ENCODE data around the gene CYB5D1. TPM values are rescaled to one million over a fixed set of nuclear protein-coding genes. Genes with fewer than 3 reads are reported as not detected.

Gene CYB5D1
- total and polyA plus RNA-seq, 7 experiments from 2014 or later = 7.5 to 14.2 (median 9.0) TPM

GRCh38 chr17:7875804-7876370, 18.1 kb downstream of the CYB5D1 start:
- Mint-ChIP-seq H3K36me3 (peaks cover 10 to 35% (median 23%) of the 10 kb centered on the region in 5 donors), H3K9me3 (no peaks in the 10 kb centered on the region), H3K27ac (peak overlapping the region in 3 of 9 donors; percentile 3 to 40 (median 9)), H3K4me3 (no peak overlapping the region), H3K4me1 (peaks cover 4 to 46% (median 35%) of the 10 kb centered on the region in 7 donors), H3K27me3 (no peaks in the 10 kb centered on the region)
- H3K4me3 ChIP-seq (ENCODE audit: low read length) = no peak overlapping the region
- peaks cover 0 to 10% (median 4%) of the 10 kb centered on the region in 3 experiments for H3K36me3 ChIP-seq (ENCODE audit: control insufficient read depth in 2 of 3, insufficient read depth in 3 of 3, low read length in 3 of 3)
- ChIA-PET CTCF (interaction anchor here (1.3 kb wide), 1 partner anchor 114 kb away, joined by 4 read pairs; no protein-coding TSS in a partner anchor), POLR2A (interaction anchor here (0.6 to 1.5 kb wide), 4 partner anchors 9 to 375 kb away, joined by 3 to 10 read pairs (median 6); no protein-coding TSS in a partner anchor)
- H3K27ac ChIP-seq (ENCODE audit: low read depth, low read length) = no peak overlapping the region
- no peaks in the 10 kb centered on the region for H3K27me3 ChIP-seq (ENCODE audit: control insufficient read depth in 2 of 2, insufficient read depth in 2 of 2, low read length in 2 of 2)
- H3K9me3 ChIP-seq (ENCODE audit: control insufficient read depth in 2 of 3, low read length in 3 of 3) = no peaks in the 10 kb centered on the region
- peaks cover 0 to 5% of the 10 kb centered on the region in 2 donors for H3K4me1 ChIP-seq (ENCODE audit: control insufficient read depth in 2 of 2, insufficient read depth in 2 of 2, low read length in 2 of 2)
- ATAC-seq (peak; percentile 42), DNase-seq (no peak)
- intact Hi-C loops (cut with micrococcal nuclease) = no loop called here

GRCh38 chr17:7878234-7878633, 20.4 kb downstream of the CYB5D1 start:
- ChIA-PET POLR2A (interaction anchor here (0.7 kb wide), 1 partner anchor 28 kb away, joined by 8 read pairs; no protein-coding TSS in a partner anchor), CTCF (interaction anchor here (0.7 to 1.4 kb wide), 4 partner anchors 14 to 112 kb away, joined by 3 to 5 read pairs (median 4); partner anchors contain the start of gene NAA38)
- Mint-ChIP-seq H3K36me3 (peaks cover 9 to 18% (median 16%) of the 10 kb centered on the region in 5 donors), H3K27me3 (no peaks in the 10 kb centered on the region), H3K4me1 (peaks cover 4 to 31% (median 23%) of the 10 kb centered on the region in 7 donors), H3K9me3 (no peaks in the 10 kb centered on the region), H3K27ac (no peak overlapping the region), H3K4me3 (no peak overlapping the region)
- Histone ChIP-seq H3K4me1 (ENCODE audit: control insufficient read depth in 2 of 2, insufficient read depth in 2 of 2, low read length in 2 of 2) (peaks cover 0 to 27% of the 10 kb centered on the region in 2 donors), H3K27ac (ENCODE audit: low read depth, low read length) (no peak overlapping the region), H3K27me3 (ENCODE audit: control insufficient read depth in 2 of 2, insufficient read depth in 2 of 2, low read length in 2 of 2) (no peaks in the 10 kb centered on the region), H3K36me3 (ENCODE audit: control insufficient read depth in 2 of 3, insufficient read depth in 3 of 3, low read length in 3 of 3) (peaks cover 0 to 10% (median 4%) of the 10 kb centered on the region in 3 experiments), H3K4me3 (ENCODE audit: low read length) (no peak overlapping the region), H3K9me3 (ENCODE audit: control insufficient read depth in 2 of 3, low read length in 3 of 3) (no peaks in the 10 kb centered on the region)
- DNase-seq (no peak), ATAC-seq (no peak)
- intact Hi-C loops (cut with micrococcal nuclease) = no loop called here

GRCh38 chr17:7880076-7880868, 22.5 kb downstream of the CYB5D1 start:
- intact Hi-C loops (cut with micrococcal nuclease) = loop anchor here in 1 of 2 donors (10.0 kb wide), 1 partner anchor 345 kb away; no protein-coding TSS in a partner anchor
- Mint-ChIP-seq H3K36me3 (peaks cover 0 to 10% (median 6%) of the 10 kb centered on the region in 5 donors), H3K4me1 (peaks cover 2 to 19% (median 13%) of the 10 kb centered on the region in 7 donors), H3K27ac (no peak overlapping the region), H3K9me3 (no peaks in the 10 kb centered on the region), H3K4me3 (no peak overlapping the region), H3K27me3 (no peaks in the 10 kb centered on the region)
- POLR2A ChIA-PET = interaction anchor here (0.5 to 1.2 kb wide), 3 partner anchors 9 to 13 kb away, joined by 3 read pairs; no protein-coding TSS in a partner anchor
- Histone ChIP-seq H3K4me3 (ENCODE audit: low read length) (no peak overlapping the region), H3K36me3 (ENCODE audit: control insufficient read depth in 2 of 3, insufficient read depth in 3 of 3, low read length in 3 of 3) (peaks cover 0 to 5% (median 4%) of the 10 kb centered on the region in 3 experiments), H3K4me1 (ENCODE audit: control insufficient read depth in 2 of 2, insufficient read depth in 2 of 2, low read length in 2 of 2) (peaks cover 7 to 35% of the 10 kb centered on the region in 2 donors), H3K9me3 (ENCODE audit: control insufficient read depth in 2 of 3, low read length in 3 of 3) (no peaks in the 10 kb centered on the region), H3K27me3 (ENCODE audit: control insufficient read depth in 2 of 2, insufficient read depth in 2 of 2, low read length in 2 of 2) (no peaks in the 10 kb centered on the region), H3K27ac (ENCODE audit: low read depth, low read length) (peak overlapping the region; percentile 60)
- no peak for ATAC-seq
- CTCF ChIA-PET = interaction anchor here (1.0 kb wide), 1 partner anchor 110 kb away, joined by 3 read pairs; no protein-coding TSS in a partner anchor
- no peak for DNase-seq

- H3K4me3 ChIP-seq (ENCODE audit: low read length) = no peak overlapping the region
- H3K27ac ChIP-seq (ENCODE audit: low read depth, low read length) = peak overlapping the region; percentile 60
Measured at GRCh38 chr17:7881276-7882054, 23.7 kb downstream of the CYB5D1 start.

GRCh38 chr17:7882068-7882467, 24.3 kb downstream of the CYB5D1 start:
- Mint-ChIP-seq H3K27ac (no peak overlapping the region), H3K9me3 (peaks cover 0 to 6% (median 0%) of the 10 kb centered on the region in 11 donors), H3K4me1 (peaks cover 0 to 7% (median 4%) of the 10 kb centered on the region in 7 donors), H3K27me3 (no peaks in the 10 kb centered on the region), H3K36me3 (peaks cover 0 to 6% (median 2%) of the 10 kb centered on the region in 5 donors), H3K4me3 (no peak overlapping the region)
- DNase-seq = no peak
- CTCF ChIA-PET = interaction anchor here (0.9 to 1.3 kb wide), 3 partner anchors 19 to 299 kb away, joined by 3 to 12 read pairs (median 4); partner anchors contain the start of gene MPDU1
- Histone ChIP-seq H3K36me3 (ENCODE audit: control insufficient read depth in 2 of 3, insufficient read depth in 3 of 3, low read length in 3 of 3) (peaks cover 0 to 8% (median 4%) of the 10 kb centered on the region in 3 experiments), H3K4me3 (ENCODE audit: low read length) (no peak overlapping the region), H3K9me3 (ENCODE audit: control insufficient read depth in 2 of 3, low read length in 3 of 3) (no peaks in the 10 kb centered on the region), H3K27me3 (ENCODE audit: control insufficient read depth in 2 of 2, insufficient read depth in 2 of 2, low read length in 2 of 2) (no peaks in the 10 kb centered on the region), H3K27ac (ENCODE audit: low read depth, low read length) (peak overlapping the region; percentile 60), H3K4me1 (ENCODE audit: control insufficient read depth in 2 of 2, insufficient read depth in 2 of 2, low read length in 2 of 2) (peaks cover 12 to 35% of the 10 kb centered on the region in 2 donors)
- POLR2A ChIA-PET = interaction anchor here (0.5 to 2.6 kb wide), 6 partner anchors 11 to 252 kb away, joined by 3 to 11 read pairs (median 4); partner anchors contain the start of genes CNTROB and TRAPPC1
- intact Hi-C loops (cut with micrococcal nuclease) = loop anchor here in 1 of 2 donors (10.0 kb wide), 1 partner anchor 343 kb away; no protein-coding TSS in a partner anchor
- ATAC-seq = no peak

More at GRCh38 chr17:7881276-7882054, 23.7 kb downstream of the CYB5D1 start:
- POLR2A ChIA-PET = interaction anchor here (0.8 kb wide), 1 partner anchor 38 kb away, joined by 3 read pairs; no protein-coding TSS in a partner anchor
- intact Hi-C loops (cut with micrococcal nuclease) = loop anchor here in 1 of 2 donors (10.0 kb wide), 1 partner anchor 343 kb away; no protein-coding TSS in a partner anchor
- DNase-seq (peak in 2 of 9 donors; percentile 12 to 21), ATAC-seq (no peak)
- Histone ChIP-seq H3K27me3 (ENCODE audit: control insufficient read depth in 2 of 2, insufficient read depth in 2 of 2, low read length in 2 of 2) (no peaks in the 10 kb centered on the region), H3K9me3 (ENCODE audit: control insufficient read depth in 2 of 3, low read length in 3 of 3) (no peaks in the 10 kb centered on the region), H3K36me3 (ENCODE audit: control insufficient read depth in 2 of 3, insufficient read depth in 3 of 3, low read length in 3 of 3) (peaks cover 0 to 8% (median 4%) of the 10 kb centered on the region in 3 experiments), H3K4me1 (ENCODE audit: control insufficient read depth in 2 of 2, insufficient read depth in 2 of 2, low read length in 2 of 2) (peaks cover 7 to 35% of the 10 kb centered on the region in 2 donors)
- peaks cover under 1 to 8% (median 2%) of the 10 kb centered on the region in 5 donors for H3K36me3 Mint-ChIP-seq
- H3K27ac Mint-ChIP-seq = no peak overlapping the region
- H3K9me3 Mint-ChIP-seq = peaks cover 0 to 6% (median 0%) of the 10 kb centered on the region in 11 donors
- CTCF ChIA-PET = no interaction called here
- H3K4me1 Mint-ChIP-seq = peaks cover 0 to 10% (median 9%) of the 10 kb centered on the region in 7 donors
- H3K27me3 Mint-ChIP-seq = no peaks in the 10 kb centered on the region
- H3K4me3 Mint-ChIP-seq = no peak overlapping the region
